Keratinocyte (primary cell): Measurements from ENCODE around the gene GPAM. TPM values are rescaled to one million over a fixed set of nuclear protein-coding genes. Genes with fewer than 3 reads are reported as not detected.

ENCODE experiments used
- DNase-seq: peaks from one replicate; pipeline ENCODE4 v3.0.0-alpha.2; 2011; ENCODE audit warnings: low read depth, missing footprints, low spot score
- FAIRE-seq: peaks from 2 replicates; lab custom pipeline; 2011; peaks lifted over from hg19 to GRCh38; lab: Jason Lieb, UNC
- H2AFZ ChIP-seq: 2 replicates; pipeline ENCODE4 v1.6.0; 2012; ENCODE audit warnings: low read length, control low read depth, inconsistent platforms; ENCODE audit not compliant: control insufficient read depth
- H3K27ac ChIP-seq: 2 replicates; pipeline ENCODE4 v1.5.1; 2011; ENCODE audit warnings: low read length; ENCODE audit not compliant: control insufficient read depth, insufficient read depth
- H3K27me3 ChIP-seq: 3 replicates; pipeline ENCODE4 v1.6.0; 2011; ENCODE audit warnings: low read length; ENCODE audit not compliant: control insufficient read depth, insufficient read depth; ENCODE audit errors: extremely low read depth
- H3K36me3 ChIP-seq, 2 experiments: 2 replicates in 1 of 2; 3 replicates in 1 of 2; pipeline ENCODE4 v1.5.1; 2011; ENCODE audit warnings: low read length in 2 of 2, mild to moderate bottlenecking in 1 of 2; ENCODE audit not compliant: control insufficient read depth in 2 of 2, insufficient read depth in 2 of 2; ENCODE audit errors: extremely low read depth in 1 of 2
- H3K4me1 ChIP-seq: 3 replicates; pipeline ENCODE4 v1.5.1; 2011; ENCODE audit warnings: low read length; ENCODE audit not compliant: control insufficient read depth, insufficient read depth; ENCODE audit errors: extremely low read depth
- H3K4me2 ChIP-seq: 3 replicates; pipeline ENCODE4 v1.6.0; 2011; ENCODE audit warnings: low read depth, low read length; ENCODE audit not compliant: control insufficient read depth, insufficient read depth; ENCODE audit errors: extremely low read depth
- H3K4me3 ChIP-seq, 3 experiments: fragments of 200-600 bp in 1 of 3; sonication (generic) in 1 of 3; 2 replicates in 2 of 3; 3 replicates in 1 of 3; pipeline ENCODE4 v1.5.1; 2011 to 2016; ENCODE audit warnings: low read length in 3 of 3, mild to moderate bottlenecking in 3 of 3, control low read depth in 2 of 3, inconsistent platforms in 1 of 3, low read depth in 1 of 3, mixed read lengths in 1 of 3, mixed run types in 1 of 3, moderate library complexity in 1 of 3; ENCODE audit not compliant: control insufficient read depth in 2 of 3, insufficient read depth in 2 of 3; ENCODE audit errors: extremely low read depth in 1 of 3
- H3K79me2 ChIP-seq: 2 replicates; pipeline ENCODE4 v1.6.0; 2012; ENCODE audit warnings: low read length; ENCODE audit not compliant: control insufficient read depth, insufficient read depth
- H3K9ac ChIP-seq: 3 replicates; pipeline ENCODE4 v1.6.0; 2011; ENCODE audit warnings: low read length; ENCODE audit not compliant: control insufficient read depth, insufficient read depth; ENCODE audit errors: extremely low read depth
- H3K9me1 ChIP-seq: 3 replicates; pipeline ENCODE4 v1.6.0; 2011; ENCODE audit warnings: low read length; ENCODE audit not compliant: control insufficient read depth, insufficient read depth; ENCODE audit errors: extremely low read depth
- H3K9me3 ChIP-seq: 2 replicates; pipeline ENCODE4 v1.5.1; 2012; ENCODE audit warnings: low read depth, low read length; ENCODE audit not compliant: control insufficient read depth
- H4K20me1 ChIP-seq: 3 replicates; pipeline ENCODE4 v1.6.0; 2011; ENCODE audit warnings: low read length; ENCODE audit not compliant: control insufficient read depth, insufficient read depth; ENCODE audit errors: extremely low read depth
- CTCF ChIP-seq, 3 experiments: IDR thresholded peaks in 1 of 3; conservative IDR thresholded peaks in 1 of 3; optimal IDR thresholded peaks in 1 of 3; 2 replicates in 2 of 3; 3 replicates in 1 of 3; pipeline versions ENCODE3 to v1.5.1; 2011; ENCODE audit warnings: low read length in 3 of 3, mild to moderate bottlenecking in 3 of 3, moderate library complexity in 2 of 3, control low read depth in 1 of 3, inconsistent platforms in 1 of 3; ENCODE audit not compliant: insufficient read depth in 2 of 3; ENCODE audit errors: extremely low read depth in 1 of 3
- EZH2 ChIP-seq: IDR thresholded peaks from one replicate; pipeline ENCODE4 v1.6.1; 2012; ENCODE audit warnings: inconsistent platforms, mild to moderate bottlenecking, low read length, moderate library complexity
- dilution Hi-C: fragments of 300-500 bp; cut with MboI; formaldehyde crosslinking; loops from one replicate; pipeline ENCODE4 v1.7.0; 2020; ENCODE audit warnings: low sequenced_read_pairs; ENCODE audit not compliant: extremely low pct_ligation_motif_present
- polyA plus RNA-seq, 5 experiments: library from polyadenylated mRNA; depleted of rRNA in 3 of 5; stranded (reverse) in 3 of 5; stranded (forward) in 1 of 5; unstranded in 1 of 5; fragments of >200 nt; gene quantifications; 1 replicate in 1 of 5; 2 replicates in 3 of 5; 3 replicates in 1 of 5; pipeline versions ENCODE4 v1.2.1 to v1.2.3, GENCODE V29; 2011 to 2012; ENCODE audit warnings: missing spikeins in 2 of 5, low read depth in 1 of 5, low replicate concordance in 1 of 5

Gene GPAM
- polyA plus RNA-seq, 1 donor (not counting 4 experiments of a cell fraction or from before 2014, with no cell fraction given) = 7.4 TPM

GRCh38 chr10:112225771-112226438 is 42.3 kb upstream of the GPAM start:
- no peak overlapping the region for H3K4me3 ChIP-seq
- no peak for FAIRE-seq

GRCh38 chr10:112224933-112225529 is 41.5 kb upstream of the GPAM start:
- H3K9ac ChIP-seq = no peak overlapping the region
- FAIRE-seq (no peak), DNase-seq (no peak)
- H3K27ac ChIP-seq = no peak overlapping the region
- H4K20me1 ChIP-seq = no peaks in the 10 kb centered on the region
- dilution Hi-C loops = no loop called here
- no peaks in the 10 kb centered on the region for H3K36me3 ChIP-seq
- no peak for TF ChIP-seq EZH2
- TF ChIP-seq CTCF (optimal IDR thresholded peaks at IDR 0.05 in 1 of 3, IDR thresholded peaks at IDR 0.05 in 1 of 3, conservative IDR thresholded peaks at IDR 0.05 in 1 of 3; ENCODE audit: extremely low read depth in 1 of 3, insufficient read depth in 2 of 3, low read length in 3 of 3) = no peak
- H3K4me3 ChIP-seq = no peak overlapping the region
- no peaks in the 10 kb centered on the region for H3K79me2 ChIP-seq
- no peaks in the 10 kb centered on the region for H3K9me3 ChIP-seq
- no peaks in the 10 kb centered on the region for H3K27me3 ChIP-seq
- no peak overlapping the region for H2AFZ ChIP-seq
- no peak overlapping the region for H3K4me2 ChIP-seq
- no peaks in the 10 kb centered on the region for H3K4me1 ChIP-seq
- H3K9me1 ChIP-seq = no peaks in the 10 kb centered on the region

More at GRCh38 chr10:112225771-112226438, 42.3 kb upstream of the GPAM start:
- no peaks in the 10 kb centered on the region for H3K79me2 ChIP-seq
- dilution Hi-C loops = no loop called here
- no peak overlapping the region for H2AFZ ChIP-seq
- no peak overlapping the region for H3K4me2 ChIP-seq
- no peaks in the 10 kb centered on the region for H3K9me3 ChIP-seq
- H3K9ac ChIP-seq = no peak overlapping the region
- no peaks in the 10 kb centered on the region for H3K9me1 ChIP-seq
- no peaks in the 10 kb centered on the region for H3K27me3 ChIP-seq
- no peaks in the 10 kb centered on the region for H3K36me3 ChIP-seq
- no peaks in the 10 kb centered on the region for H4K20me1 ChIP-seq
- no peak for DNase-seq
- H3K27ac ChIP-seq = no peak overlapping the region
- H3K4me1 ChIP-seq = no peaks in the 10 kb centered on the region
- TF ChIP-seq EZH2 (no peak), CTCF (optimal IDR thresholded peaks at IDR 0.05 in 1 of 3, IDR thresholded peaks at IDR 0.05 in 1 of 3, conservative IDR thresholded peaks at IDR 0.05 in 1 of 3; ENCODE audit: extremely low read depth in 1 of 3, insufficient read depth in 2 of 3, low read length in 3 of 3) (no peak)
